ENCODE data around the gene HDAC4.

Gene HDAC4

GRCh38 chr2:239094867-239095266, 306.0 kb downstream of the HDAC4 start:
- no peak for DNase-seq

GRCh38 chr2:239093952-239094351, 306.9 kb downstream of the HDAC4 start:
- DNase-seq = no peak

- DNase-seq = no peak
These were observed 307.3 kb downstream of the HDAC4 start for GRCh38 chr2:239093542-239093941.

GRCh38 chr2:239092571-239093294, 308.1 kb downstream of the HDAC4 start:
- no peak for DNase-seq

GRCh38 chr2:239089884-239090283, 310.9 kb downstream of the HDAC4 start:
- no peak for DNase-seq

- DNase-seq = no peak
These were observed 313.6 kb downstream of the HDAC4 start for GRCh38 chr2:239087046-239087710.

- DNase-seq = no peak
These were observed 314.3 kb downstream of the HDAC4 start for GRCh38 chr2:239086325-239087020.

- DNase-seq = no peak
These were observed 315.4 kb downstream of the HDAC4 start for GRCh38 chr2:239085201-239085992.

- DNase-seq = no peak
These were observed 316.8 kb downstream of the HDAC4 start for GRCh38 chr2:239084007-239084406.

GRCh38 chr2:239082425-239082824, 318.4 kb downstream of the HDAC4 start:
- DNase-seq = no peak

- DNase-seq = no peak
These were observed 319.2 kb downstream of the HDAC4 start for GRCh38 chr2:239081622-239082021.

- no peak for DNase-seq
These were observed 319.8 kb downstream of the HDAC4 start for GRCh38 chr2:239081046-239081445.

GRCh38 chr2:239079671-239080294, 321.0 kb downstream of the HDAC4 start:
- DNase-seq = no peak

- no peak for DNase-seq
These were observed 322.5 kb downstream of the HDAC4 start for GRCh38 chr2:239078128-239078924.

- no peak for DNase-seq
These were observed 323.6 kb downstream of the HDAC4 start for GRCh38 chr2:239077260-239077659.

GRCh38 chr2:239075918-239076758, 324.7 kb downstream of the HDAC4 start:
- no peak for DNase-seq

- no peak for DNase-seq
These were observed 326.9 kb downstream of the HDAC4 start for GRCh38 chr2:239073745-239074530.

GRCh38 chr2:239073270-239073669, 327.6 kb downstream of the HDAC4 start:
- DNase-seq = no peak

- DNase-seq = no peak
These were observed 328.0 kb downstream of the HDAC4 start for GRCh38 chr2:239072786-239073185.

- no peak for DNase-seq
These were observed 330.4 kb downstream of the HDAC4 start for GRCh38 chr2:239070466-239070865.
